Measurements from ENCODE around the gene NFASC.

DNA sequence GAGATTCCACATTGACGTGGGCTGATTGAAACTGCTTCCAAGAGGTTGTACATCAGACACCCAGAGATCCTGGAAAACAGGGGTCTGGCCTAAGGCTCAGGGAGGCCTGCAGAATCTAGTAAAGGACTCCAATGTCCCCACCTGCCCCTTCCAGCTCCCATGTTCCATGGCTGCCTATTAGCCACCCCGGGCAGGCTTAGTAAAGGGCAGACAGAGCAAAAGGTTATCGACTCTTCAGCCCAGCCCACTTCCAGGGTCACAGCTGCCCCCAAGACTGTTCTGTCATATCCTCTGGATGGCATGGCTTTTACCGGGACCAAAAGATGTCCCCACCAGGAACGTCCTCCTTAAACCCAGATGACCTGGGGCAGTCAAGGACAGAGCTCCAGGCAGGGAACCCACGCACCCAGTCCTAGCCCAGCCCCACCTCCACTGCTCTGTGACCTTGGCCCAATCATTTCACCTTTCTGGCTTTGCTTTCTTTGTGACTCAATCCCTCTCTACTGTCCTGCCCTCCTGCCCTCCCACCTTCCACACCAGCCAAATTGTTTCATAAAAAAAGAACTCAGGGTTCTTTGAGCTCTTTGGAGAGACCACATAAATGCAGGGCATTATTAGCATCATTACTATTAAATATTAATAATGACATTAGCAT lies 167.6 kb downstream of the NFASC start:
- TF ChIP-seq, protein P1, sequence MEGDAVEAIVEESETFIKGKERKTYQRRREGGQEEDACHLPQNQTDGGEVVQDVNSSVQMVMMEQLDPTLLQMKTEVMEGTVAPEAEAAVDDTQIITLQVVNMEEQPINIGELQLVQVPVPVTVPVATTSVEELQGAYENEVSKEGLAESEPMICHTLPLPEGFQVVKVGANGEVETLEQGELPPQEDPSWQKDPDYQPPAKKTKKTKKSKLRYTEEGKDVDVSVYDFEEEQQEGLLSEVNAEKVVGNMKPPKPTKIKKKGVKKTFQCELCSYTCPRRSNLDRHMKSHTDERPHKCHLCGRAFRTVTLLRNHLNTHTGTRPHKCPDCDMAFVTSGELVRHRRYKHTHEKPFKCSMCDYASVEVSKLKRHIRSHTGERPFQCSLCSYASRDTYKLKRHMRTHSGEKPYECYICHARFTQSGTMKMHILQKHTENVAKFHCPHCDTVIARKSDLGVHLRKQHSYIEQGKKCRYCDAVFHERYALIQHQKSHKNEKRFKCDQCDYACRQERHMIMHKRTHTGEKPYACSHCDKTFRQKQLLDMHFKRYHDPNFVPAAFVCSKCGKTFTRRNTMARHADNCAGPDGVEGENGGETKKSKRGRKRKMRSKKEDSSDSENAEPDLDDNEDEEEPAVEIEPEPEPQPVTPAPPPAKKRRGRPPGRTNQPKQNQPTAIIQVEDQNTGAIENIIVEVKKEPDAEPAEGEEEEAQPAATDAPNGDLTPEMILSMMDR (IDR thresholded peaks at IDR 0.05; ENCODE audit: low read depth, low read length): no peak
- no peak for TF ChIP-seq EZH2phosphoT487 (IDR thresholded peaks at IDR 0.05; ENCODE audit: low read depth)
